Activated T-cell treated with anti-CD3 and anti-CD28 coated beads, Interleukin-2, amount 50 U/mL, for 24 hours (primary cell): ENCODE measurements around the gene NTN1.
"Not testable (repeated sequence)": the region's sequence is repeated elsewhere in the genome, so short reads cannot be mapped to it uniquely, and the experiment has no call there.

Source experiments
- DNase-seq: peaks from one replicate; pipeline ENCODE4 v3.0.0-alpha.2; 2020
- H3K27ac Mint-ChIP-seq: 2 replicates; pipeline ENCODE4 v1.8.0; 2020; ENCODE audit warnings: mild to moderate bottlenecking, mixed read lengths
- H3K27me3 Mint-ChIP-seq: 2 replicates; pipeline ENCODE4 v1.8.0; 2020; ENCODE audit warnings: mixed read lengths
- H3K36me3 Mint-ChIP-seq: 2 replicates; pipeline ENCODE4 v1.8.0; 2020; ENCODE audit warnings: low read depth, mixed read lengths
- H3K4me1 Mint-ChIP-seq: 2 replicates; pipeline ENCODE4 v1.8.0; 2020; ENCODE audit warnings: low read depth, mixed read lengths
- H3K4me3 Mint-ChIP-seq: 2 replicates; pipeline ENCODE4 v1.8.0; 2020; ENCODE audit warnings: mild to moderate bottlenecking, moderate library complexity, mixed read lengths
- H3K9me3 Mint-ChIP-seq: 2 replicates; pipeline ENCODE4 v1.8.0; 2020; ENCODE audit warnings: mixed read lengths

The NTN1 gene

DNA sequence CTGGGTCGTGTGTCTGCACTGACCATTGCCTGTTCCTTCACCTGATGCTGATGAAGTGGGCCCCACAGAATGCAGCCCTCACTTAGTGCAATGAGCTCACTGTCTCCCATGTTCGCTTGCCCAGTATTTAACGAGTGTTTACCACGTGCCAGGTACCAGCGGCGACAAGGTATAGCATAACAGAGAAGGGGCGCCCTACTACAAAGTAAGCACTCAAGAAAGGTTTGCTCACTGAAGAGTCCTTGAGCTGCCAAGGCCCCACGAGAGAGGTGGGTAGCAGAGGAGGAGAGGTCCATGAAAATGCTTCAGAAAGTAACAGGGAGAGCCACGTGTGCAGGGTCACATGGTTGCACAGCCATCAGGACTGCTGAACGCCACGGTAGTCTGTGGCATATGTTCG is 230.0 kb downstream of the NTN1 start:
- H3K27me3 Mint-ChIP-seq, result no peaks in the 10 kb centered on the region
- peaks cover 20% of the 10 kb centered on the region for H3K36me3 Mint-ChIP-seq
- no peak overlapping the region for H3K4me3 Mint-ChIP-seq
- DNase-seq, result no peak
- H3K9me3 Mint-ChIP-seq, result no peaks in the 10 kb centered on the region
- H3K4me1 Mint-ChIP-seq, result peaks cover 27% of the 10 kb centered on the region
- no peak overlapping the region for H3K27ac Mint-ChIP-seq

- H3K27me3 Mint-ChIP-seq, result no peaks in the 10 kb centered on the region
- no peak for DNase-seq
- H3K36me3 Mint-ChIP-seq, result peaks cover 16% of the 10 kb centered on the region
- peaks cover 43% of the 10 kb centered on the region for H3K4me1 Mint-ChIP-seq
- no peak overlapping the region for H3K4me3 Mint-ChIP-seq
- no peaks in the 10 kb centered on the region for H3K9me3 Mint-ChIP-seq
- peak overlapping the region; percentile 86 for H3K27ac Mint-ChIP-seq
Observed at GRCh38 chr17:9253308-9253707, 232.0 kb downstream of the NTN1 start.

DNA sequence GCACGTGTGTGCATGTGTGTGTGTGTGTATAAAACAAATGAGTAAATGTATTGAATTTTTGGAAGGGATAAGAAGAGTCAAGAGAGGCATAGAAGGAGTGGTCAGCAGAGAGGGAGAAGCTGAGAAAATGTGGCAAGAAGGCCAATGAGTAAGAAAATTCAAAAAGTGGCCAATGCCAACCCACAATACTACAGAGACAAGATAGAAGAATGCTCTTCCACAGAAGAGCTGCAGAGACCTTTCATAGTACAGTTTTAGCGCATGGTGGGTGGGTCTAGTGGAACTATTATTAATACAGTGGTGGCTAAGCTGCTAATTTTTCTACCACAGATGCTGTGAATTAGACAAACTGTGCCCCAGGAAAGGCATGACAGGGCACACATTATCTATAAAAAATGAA is 233.5 kb downstream of the NTN1 start:
- H3K27me3 Mint-ChIP-seq, result no peaks in the 10 kb centered on the region
- H3K36me3 Mint-ChIP-seq, result peaks cover 6% of the 10 kb centered on the region
- no peak overlapping the region for H3K4me3 Mint-ChIP-seq
- DNase-seq, result no peak
- H3K27ac Mint-ChIP-seq, result no peak overlapping the region
- peaks cover 50% of the 10 kb centered on the region for H3K4me1 Mint-ChIP-seq
- no peaks in the 10 kb centered on the region for H3K9me3 Mint-ChIP-seq

- peaks cover 3% of the 10 kb centered on the region for H3K36me3 Mint-ChIP-seq
- H3K9me3 Mint-ChIP-seq, result no peaks in the 10 kb centered on the region
- H3K4me1 Mint-ChIP-seq, result peaks cover 50% of the 10 kb centered on the region
- no peaks in the 10 kb centered on the region for H3K27me3 Mint-ChIP-seq
- H3K27ac Mint-ChIP-seq, result no peak overlapping the region
- no peak for DNase-seq
- H3K4me3 Mint-ChIP-seq, result no peak overlapping the region
Observed at GRCh38 chr17:9255833-9256232, 234.5 kb downstream of the NTN1 start.

- H3K36me3 Mint-ChIP-seq, result peaks cover under 1% of the 10 kb centered on the region
- H3K4me1 Mint-ChIP-seq, result peaks cover 48% of the 10 kb centered on the region
- no peaks in the 10 kb centered on the region for H3K9me3 Mint-ChIP-seq
- DNase-seq, result no peak
- H3K27me3 Mint-ChIP-seq, result no peaks in the 10 kb centered on the region
- H3K4me3 Mint-ChIP-seq, result no peak overlapping the region
- no peak overlapping the region for H3K27ac Mint-ChIP-seq
Observed at GRCh38 chr17:9256361-9256750, 235.0 kb downstream of the NTN1 start.

GRCh38 chr17:9256751-9257629 is 235.7 kb downstream of the NTN1 start:
- Mint-ChIP-seq H3K36me3 (no peaks in the 10 kb centered on the region), H3K27ac (no peak overlapping the region)

DNA sequence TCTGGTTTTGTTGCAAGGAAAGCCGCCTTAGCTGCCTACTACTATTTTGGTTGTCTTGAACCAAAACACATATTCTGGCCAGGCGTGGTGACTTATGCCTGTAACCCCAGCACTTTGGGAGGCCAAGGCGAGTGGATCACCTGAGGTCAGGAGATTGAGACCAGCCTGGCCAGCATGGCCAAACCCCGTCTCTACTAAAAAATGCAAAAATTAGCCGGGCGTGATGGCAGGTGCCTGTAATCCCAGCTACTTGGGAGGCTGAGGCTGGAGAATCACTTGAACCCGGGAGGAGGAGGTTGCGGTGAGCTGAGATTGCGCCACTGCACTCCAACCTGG is 236.3 kb downstream of the NTN1 start:
- not testable (repeated sequence) for H3K4me3 Mint-ChIP-seq, H3K9me3 Mint-ChIP-seq, H3K27ac Mint-ChIP-seq, H3K27me3 Mint-ChIP-seq, DNase-seq, H3K36me3 Mint-ChIP-seq
- H3K4me1 Mint-ChIP-seq, result peaks cover 45% of the 10 kb centered on the region

More at GRCh38 chr17:9256751-9257629, 235.7 kb downstream of the NTN1 start:
- Mint-ChIP-seq H3K27me3 (no peaks in the 10 kb centered on the region), H3K9me3 (no peaks in the 10 kb centered on the region), H3K4me1 (peaks cover 48% of the 10 kb centered on the region), H3K4me3 (no peak overlapping the region)
- no peak for DNase-seq

DNA sequence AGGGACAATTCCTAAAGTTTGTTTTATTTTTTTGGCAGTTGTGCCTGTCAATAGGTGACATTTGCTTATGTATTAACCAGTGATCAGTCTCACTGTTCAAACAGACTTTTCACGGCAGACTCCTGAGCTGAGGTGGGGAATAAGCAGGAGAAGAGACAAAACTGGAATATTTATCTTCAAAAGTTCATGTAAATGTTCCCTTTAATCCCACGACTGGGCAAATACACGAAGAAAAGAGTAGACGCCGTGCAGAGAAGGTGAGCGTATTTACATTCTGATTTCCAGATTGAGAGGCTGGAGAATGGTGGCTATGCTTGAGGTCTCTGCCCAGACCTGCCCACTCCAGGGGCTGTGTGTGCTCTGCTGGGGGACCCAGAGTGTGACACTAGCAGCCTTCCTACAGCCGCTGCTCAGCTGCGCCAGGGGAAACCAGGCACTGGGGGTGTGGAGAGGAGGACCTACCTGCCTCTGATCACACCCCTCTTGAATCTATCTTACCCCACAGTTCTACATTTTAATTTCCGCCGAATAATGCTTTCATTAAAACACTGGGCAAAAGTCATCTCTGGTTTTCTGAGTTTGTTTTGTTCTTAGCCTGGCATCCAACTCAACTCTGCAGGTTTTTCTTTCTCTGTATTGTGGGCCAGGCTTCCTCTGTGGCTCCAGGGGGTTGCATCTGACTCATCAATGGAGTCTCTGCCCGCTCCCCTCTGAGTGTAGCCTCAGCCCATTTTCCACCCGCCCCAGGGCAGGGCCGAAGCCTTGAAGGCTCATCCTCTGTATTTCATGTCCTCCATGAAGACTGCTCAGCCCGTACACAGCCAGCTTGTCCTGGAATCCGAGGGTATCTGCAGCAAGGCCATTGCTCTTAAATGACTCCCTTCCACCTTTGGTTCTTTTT is 237.1 kb downstream of the NTN1 start:
- Mint-ChIP-seq H3K27me3 (no peaks in the 10 kb centered on the region), H3K36me3 (no peaks in the 10 kb centered on the region), H3K4me3 (no peak overlapping the region), H3K9me3 (no peaks in the 10 kb centered on the region), H3K27ac (peak overlapping the region; percentile 6), H3K4me1 (peaks cover 37% of the 10 kb centered on the region)
- no peak for DNase-seq

GRCh38 chr17:9259419-9259818 is 238.1 kb downstream of the NTN1 start:
- H3K27me3 Mint-ChIP-seq, result no peaks in the 10 kb centered on the region
- no peak overlapping the region for H3K4me3 Mint-ChIP-seq
- no peak for DNase-seq
- no peak overlapping the region for H3K27ac Mint-ChIP-seq
- peaks cover 6% of the 10 kb centered on the region for H3K36me3 Mint-ChIP-seq
- H3K9me3 Mint-ChIP-seq, result peaks cover 5% of the 10 kb centered on the region
- H3K4me1 Mint-ChIP-seq, result peaks cover 30% of the 10 kb centered on the region

- DNase-seq, result no peak
- Mint-ChIP-seq H3K9me3 (peaks cover 5% of the 10 kb centered on the region), H3K4me3 (no peak overlapping the region), H3K36me3 (peaks cover 6% of the 10 kb centered on the region), H3K27ac (peak overlapping the region; percentile 47), H3K27me3 (no peaks in the 10 kb centered on the region), H3K4me1 (peaks cover 25% of the 10 kb centered on the region)
Observed at GRCh38 chr17:9261081-9262012, 240.0 kb downstream of the NTN1 start.

DNA sequence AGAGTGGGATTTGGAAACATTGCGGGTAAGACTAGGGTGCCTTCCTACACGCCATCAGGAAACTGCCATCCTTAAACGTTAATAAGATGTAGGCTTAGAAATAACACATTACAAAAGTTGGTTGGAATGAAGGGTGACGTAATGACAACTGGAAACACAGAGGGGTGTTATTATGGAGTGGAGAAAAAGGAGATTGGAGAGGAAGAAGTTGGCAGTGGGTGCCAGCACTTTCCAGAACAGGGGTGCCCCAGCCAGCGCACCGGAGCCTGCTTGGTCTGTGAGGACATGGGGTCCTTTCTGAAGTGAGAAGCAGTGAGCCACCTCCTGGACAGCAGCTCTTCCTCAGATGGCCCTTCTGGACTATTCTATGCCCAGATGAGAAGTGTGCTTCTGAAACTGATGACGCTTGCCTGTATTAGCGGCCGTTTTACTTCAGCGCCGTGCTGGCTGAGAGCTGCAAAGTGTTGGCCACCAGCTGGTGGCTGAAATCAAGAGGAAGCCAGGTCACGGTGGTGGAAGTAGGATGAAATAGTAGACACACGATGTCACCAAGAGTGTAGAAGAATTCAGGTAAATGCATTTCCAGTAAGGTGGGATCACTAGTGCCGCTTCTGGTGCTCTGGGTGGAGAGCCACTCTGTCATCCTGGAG is 244.8 kb downstream of the NTN1 start:
- Mint-ChIP-seq H3K27me3 (no peaks in the 10 kb centered on the region), H3K4me3 (no peak overlapping the region), H3K4me1 (peaks cover 4% of the 10 kb centered on the region), H3K9me3 (peaks cover 5% of the 10 kb centered on the region), H3K27ac (no peak overlapping the region), H3K36me3 (peaks cover 17% of the 10 kb centered on the region)
- DNase-seq, result no peak

GRCh38 chr17:9266697-9267117 is 245.4 kb downstream of the NTN1 start:
- peaks cover 17% of the 10 kb centered on the region for H3K36me3 Mint-ChIP-seq
- H3K27ac Mint-ChIP-seq, result no peak overlapping the region
- peaks cover 5% of the 10 kb centered on the region for H3K9me3 Mint-ChIP-seq
- DNase-seq, result no peak
- H3K27me3 Mint-ChIP-seq, result no peaks in the 10 kb centered on the region
- no peak overlapping the region for H3K4me3 Mint-ChIP-seq
- no peaks in the 10 kb centered on the region for H3K4me1 Mint-ChIP-seq

DNA sequence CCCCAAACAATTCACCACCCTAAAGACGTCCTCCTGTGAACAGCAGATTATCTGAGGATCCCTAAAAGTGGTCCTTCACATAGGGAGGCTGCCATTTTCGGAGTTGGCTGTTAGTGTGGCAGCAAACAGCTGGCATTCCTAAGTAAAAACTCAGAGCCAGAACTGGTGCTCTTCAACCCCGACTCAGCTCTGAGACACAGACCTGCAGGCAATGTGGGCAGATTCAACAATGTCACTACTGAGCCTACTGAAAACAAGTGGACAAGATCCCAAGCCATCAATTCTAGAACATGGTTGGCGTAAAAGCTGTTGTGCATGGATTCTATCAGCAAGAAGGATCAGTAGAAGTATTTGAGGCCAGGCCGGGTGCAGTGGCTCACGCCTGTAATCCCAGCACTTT is 247.2 kb downstream of the NTN1 start:
- Mint-ChIP-seq H3K36me3 (peaks cover 17% of the 10 kb centered on the region), H3K4me1 (peaks cover 17% of the 10 kb centered on the region), H3K4me3 (no peak overlapping the region), H3K9me3 (peaks cover 4% of the 10 kb centered on the region), H3K27ac (no peak overlapping the region), H3K27me3 (no peaks in the 10 kb centered on the region)
- no peak for DNase-seq
